PC-3 (cell line): ENCODE data around the gene ATOH8.

Source experiments
- CTCF ChIP-seq: fragments of 300-600 bp; sonication (generic); conservative IDR thresholded peaks from 2 replicates; pipeline ENCODE4 v1.5.1; 2017; ENCODE audit warnings: antibody characterized with exemption, low read depth, mild to moderate bottlenecking, low read length
- EZH2 ChIP-seq: fragments of 300-600 bp; sonication (generic); IDR thresholded peaks from one replicate; pipeline ENCODE4 v1.6.1; 2017; ENCODE audit warnings: antibody characterized with exemption, mild to moderate bottlenecking, low read length; ENCODE audit not compliant: unreplicated experiment
- EZH2phosphoT487 ChIP-seq: fragments of 300-600 bp; sonication (generic); IDR thresholded peaks from 2 replicates; pipeline ENCODE4 v1.6.1; 2018; ENCODE audit warnings: mild to moderate bottlenecking, antibody characterized with exemption, low read length, borderline replicate concordance

GRCh38 chr2:85740193-85740592 is 13.6 kb upstream of the ATOH8 start:
- TF ChIP-seq CTCF: no peak
- no peak for TF ChIP-seq EZH2phosphoT487
- TF ChIP-seq EZH2: no peak
